Measurements from ENCODE around the gene MEGF10.
"Not testable (repeated sequence)": the region's sequence is repeated elsewhere in the genome, so short reads cannot be mapped to it uniquely, and the experiment has no call there.

MEGF10 gene

DNA sequence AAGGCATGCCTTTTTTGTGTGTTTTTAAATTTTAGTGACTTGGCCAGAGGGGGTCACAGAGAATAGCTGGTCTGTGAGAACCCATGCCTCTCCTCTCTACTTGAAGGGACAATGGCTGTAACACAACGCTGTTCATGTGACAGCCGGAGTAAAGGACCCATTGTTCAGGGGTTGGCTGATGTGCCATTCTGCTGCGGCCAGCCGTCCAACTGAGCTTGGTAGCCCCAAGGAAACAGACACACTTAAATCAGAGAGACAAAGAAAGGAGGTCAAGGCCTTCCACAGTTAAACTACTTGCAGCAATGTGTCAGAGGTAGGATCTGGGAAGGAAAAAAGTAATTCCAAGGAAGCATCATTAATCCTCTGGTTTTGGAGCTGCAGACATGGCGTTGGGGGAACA lies 8.1 kb downstream of the MEGF10 start:
- DNase-seq, result no peak

DNA sequence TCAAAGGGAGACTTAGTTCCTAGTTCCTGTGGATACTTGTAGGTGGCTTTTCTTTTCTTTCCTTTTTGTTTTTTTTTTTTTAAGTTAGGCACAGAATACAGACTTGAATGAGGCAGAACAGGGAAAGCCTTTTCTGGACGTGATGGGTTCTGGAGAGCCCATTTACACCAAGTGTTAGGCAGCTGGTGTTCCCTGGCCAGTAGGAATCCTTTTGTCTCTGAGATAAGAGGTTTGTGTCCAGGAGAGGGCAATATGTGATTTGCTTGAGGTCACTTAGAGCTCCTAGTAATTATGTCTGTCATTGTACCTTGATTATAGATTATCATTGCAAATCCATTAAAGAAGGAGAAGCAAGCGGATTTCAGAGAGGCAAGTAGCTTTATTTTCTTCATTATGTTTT lies 9.1 kb downstream of the MEGF10 start:
- peak; percentile 55 for DNase-seq

DNA sequence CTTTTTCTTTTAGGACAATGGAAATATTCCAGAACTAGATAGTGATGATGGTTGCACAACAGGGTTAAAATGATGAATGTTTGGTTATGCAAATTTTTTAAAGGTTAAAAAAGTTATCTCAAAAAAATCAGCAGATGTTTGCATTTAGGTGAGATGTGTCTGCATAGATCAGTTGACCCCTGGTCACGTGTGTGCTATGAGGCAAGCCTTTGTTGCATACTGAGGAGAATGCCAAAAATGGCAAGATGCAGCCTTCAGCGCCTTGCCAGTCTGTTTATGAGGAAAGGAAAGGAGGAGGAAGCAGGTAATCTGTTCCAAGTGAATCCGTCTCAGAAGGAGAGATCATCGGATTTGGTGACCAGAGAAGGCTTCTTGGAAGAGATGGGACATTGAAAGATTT lies 11.9 kb downstream of the MEGF10 start:
- DNase-seq, result no peak

DNA sequence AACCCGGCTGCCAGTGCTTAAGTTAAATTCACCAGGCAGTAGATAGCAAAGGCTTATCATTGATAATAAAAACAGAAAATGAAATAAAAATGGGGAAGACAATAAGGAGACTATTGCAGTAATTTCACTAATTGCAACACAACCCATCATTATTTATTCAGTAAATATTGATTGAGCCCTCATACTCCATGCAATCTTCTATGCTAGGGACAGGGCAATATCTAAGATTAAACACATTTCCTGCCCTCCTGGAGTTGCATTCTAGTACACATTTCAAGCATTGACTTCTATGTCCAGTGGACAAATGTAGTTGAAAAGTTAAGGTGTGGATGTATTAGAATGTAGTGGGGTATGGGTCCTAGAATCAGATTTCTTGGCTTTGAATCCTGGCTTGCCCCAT lies 12.8 kb downstream of the MEGF10 start:
- no peak for DNase-seq

DNA sequence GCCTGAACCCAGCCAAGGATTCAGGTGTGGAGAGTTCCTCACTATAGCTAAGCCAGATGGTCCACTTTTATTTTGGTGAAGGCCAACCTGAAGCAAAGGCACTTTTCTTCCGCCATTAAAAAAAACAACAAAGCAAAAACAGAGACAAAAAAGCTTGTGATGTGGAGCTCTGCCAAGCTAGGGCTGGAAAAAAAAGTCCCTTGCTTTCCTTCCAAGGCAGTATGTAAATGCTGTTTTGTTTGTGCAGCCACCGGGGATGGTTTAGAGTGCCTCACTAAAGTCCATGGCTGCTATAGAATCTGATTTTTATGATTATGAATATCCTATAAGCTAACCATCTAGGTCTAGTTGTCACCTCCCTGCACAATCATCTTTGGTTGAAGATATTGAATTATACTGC lies 14.9 kb downstream of the MEGF10 start:
- no peak for DNase-seq

DNA sequence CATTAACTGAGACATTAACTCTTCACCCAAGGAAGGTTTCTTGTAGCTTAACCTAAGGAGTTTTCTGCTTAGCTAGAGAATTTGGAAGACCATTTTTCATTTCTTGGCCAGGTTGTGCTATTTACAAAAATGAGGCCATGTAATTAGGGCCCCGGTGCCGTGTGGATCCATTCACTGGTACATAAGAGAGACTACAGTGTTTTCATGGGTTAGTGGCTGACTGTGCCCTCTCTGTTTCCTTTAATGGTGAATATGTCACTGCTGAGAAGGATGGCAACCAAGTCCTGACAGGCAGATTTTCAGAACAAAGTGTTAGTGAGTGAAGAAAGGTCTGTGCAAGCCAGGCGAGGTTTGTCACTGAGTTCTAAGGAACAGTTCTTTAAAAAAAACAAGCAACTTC lies 15.4 kb downstream of the MEGF10 start:
- DNase-seq, result no peak

DNA sequence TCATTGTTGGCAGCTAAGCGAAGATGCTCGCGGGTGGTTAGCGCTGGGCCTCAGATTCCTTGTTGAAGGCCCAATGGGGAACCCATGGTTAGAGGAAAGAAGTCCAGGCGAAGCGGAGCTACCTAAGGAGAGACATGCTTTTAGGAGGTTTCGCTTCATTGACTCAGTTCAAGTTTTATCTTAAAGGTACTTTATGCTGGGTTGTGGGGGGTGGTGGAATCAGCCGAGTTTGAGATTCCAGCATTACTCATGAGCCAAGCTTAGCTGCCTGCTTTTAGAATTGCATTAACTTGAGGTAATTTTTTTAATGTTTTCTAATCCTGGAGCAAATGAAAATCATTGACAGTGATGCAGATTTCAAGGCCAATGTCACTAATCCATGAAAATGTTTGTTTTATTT lies 16.1 kb downstream of the MEGF10 start:
- no peak for DNase-seq

DNA sequence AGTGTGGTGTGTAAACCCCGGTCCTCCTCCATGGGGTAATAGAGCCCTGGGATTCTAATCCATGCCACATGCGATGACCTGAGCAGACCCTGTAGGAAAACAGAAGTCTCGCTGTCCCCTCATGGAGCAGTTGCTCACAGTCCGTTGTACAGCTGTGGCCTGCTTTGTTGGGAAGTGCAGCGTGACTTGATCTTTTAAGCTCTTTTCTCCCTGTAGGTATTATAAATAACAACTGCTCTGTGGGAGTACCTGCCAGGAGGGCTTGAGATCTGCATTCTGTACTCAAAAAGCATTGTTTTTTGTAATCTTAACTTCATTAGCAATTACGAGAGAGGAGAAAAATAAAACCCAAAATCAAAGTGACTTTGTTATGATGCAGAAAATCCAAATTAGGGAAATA lies 17.3 kb downstream of the MEGF10 start:
- no peak for DNase-seq

DNA sequence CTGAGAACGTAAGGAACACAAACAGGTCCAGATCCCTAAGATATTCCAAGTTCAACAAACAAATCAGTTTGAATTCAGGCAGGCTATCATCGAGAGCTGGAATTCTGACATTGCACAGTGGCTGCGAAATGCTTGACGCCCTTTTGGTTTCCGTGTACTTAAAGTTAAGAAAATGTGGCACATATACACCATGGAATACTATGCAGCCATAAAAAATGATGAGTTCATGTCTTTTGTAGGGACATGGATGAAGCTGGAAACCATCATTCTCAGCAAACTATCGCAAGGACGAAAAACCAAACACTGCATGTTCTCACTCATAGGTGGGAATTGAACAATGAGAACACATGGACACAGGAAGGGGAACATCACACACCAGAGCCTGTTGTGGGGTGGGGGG lies 17.7 kb downstream of the MEGF10 start:
- not testable (repeated sequence) for DNase-seq

DNA sequence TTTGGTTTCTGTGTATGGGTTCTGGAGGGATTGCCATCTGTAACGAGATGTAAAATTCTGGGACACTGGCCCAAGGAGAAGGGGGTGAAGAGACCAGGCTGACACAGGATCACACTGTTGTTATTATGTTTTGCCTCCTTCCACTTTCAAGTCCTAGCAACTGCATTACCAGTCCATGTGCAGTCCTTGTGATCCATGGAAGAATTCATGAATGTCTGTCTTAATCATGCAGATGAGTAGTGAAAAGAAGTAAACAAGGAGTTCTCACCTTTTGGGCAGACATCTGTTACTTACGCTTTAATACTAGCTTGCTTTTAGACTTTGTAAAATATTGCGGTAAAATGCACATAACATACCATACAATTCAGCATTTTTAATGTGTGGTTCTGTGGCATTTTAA lies 18.3 kb downstream of the MEGF10 start:
- DNase-seq, result no peak

DNA sequence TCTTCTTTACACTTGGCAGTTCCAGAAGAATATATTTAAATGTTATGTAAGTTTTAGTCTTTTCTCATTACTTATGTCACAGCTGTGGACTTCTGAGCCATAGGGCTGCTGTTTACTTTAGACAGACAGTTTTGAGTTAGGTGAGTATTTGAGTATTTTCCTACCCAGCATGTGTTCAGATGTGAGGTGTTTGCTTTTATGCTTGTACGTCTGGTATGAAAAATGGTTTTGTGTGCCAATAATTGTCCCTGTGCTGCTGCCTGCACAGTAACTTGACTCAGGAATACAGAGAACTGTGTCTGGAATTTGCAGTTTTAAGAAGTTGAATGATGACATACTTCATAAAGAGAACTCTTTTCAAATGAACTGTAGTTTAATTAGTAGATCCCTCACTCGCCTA lies 20.8 kb downstream of the MEGF10 start:
- peak; percentile 83 for DNase-seq

DNA sequence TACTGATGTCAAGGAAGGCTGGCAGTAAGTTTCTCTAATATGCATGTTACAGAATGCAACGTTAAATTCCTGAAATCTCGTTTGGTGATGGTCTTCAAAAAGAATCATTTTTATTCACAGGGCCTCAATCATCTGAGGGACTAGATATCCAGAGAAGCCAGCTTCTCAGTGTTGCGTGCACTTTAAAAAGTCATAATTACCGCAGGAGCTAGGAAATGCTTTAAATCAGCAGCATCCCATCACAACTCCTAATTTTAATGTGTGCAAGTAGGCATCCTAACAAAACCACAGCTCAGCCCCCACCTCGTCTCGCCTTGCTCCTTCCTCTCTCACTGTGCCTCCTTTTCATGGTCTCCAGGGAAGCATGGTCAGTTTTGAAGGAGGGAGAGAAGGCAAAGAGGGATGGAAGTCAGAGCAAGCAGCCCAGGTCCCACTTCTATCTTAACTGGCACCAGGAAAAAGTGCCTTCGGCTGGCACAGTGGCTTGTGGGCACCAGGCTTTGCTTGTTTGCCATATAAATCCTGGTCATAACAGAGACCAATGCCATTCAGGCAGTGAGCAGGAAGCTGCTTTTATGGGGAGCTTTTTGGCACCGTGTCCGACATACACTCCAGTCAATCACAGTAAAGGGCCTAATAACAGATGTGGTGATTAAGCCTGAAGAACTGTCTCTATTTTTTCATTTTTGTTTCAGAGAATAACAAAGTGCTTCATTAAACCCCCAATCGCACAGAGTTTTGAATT lies 21.4 kb downstream of the MEGF10 start:
- DNase-seq, result no peak

DNA sequence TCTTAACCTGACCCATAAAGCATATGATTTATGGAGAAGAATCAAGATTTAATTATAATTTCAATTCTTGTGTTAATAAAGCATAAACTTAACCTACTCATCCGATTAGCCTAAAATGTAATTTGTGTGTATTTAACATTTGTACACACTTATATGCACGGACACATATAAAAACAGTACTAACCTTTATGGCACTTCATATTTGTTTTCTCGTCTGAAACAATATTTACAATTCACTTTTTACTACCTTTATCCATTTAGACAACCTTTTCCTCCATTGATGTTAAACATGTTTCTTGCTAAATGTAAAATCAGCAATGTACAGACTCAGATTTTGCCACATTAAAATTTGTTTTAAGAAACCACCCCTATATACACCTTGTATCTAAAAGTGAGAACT lies 22.8 kb downstream of the MEGF10 start:
- peak; percentile 10 for DNase-seq

DNA sequence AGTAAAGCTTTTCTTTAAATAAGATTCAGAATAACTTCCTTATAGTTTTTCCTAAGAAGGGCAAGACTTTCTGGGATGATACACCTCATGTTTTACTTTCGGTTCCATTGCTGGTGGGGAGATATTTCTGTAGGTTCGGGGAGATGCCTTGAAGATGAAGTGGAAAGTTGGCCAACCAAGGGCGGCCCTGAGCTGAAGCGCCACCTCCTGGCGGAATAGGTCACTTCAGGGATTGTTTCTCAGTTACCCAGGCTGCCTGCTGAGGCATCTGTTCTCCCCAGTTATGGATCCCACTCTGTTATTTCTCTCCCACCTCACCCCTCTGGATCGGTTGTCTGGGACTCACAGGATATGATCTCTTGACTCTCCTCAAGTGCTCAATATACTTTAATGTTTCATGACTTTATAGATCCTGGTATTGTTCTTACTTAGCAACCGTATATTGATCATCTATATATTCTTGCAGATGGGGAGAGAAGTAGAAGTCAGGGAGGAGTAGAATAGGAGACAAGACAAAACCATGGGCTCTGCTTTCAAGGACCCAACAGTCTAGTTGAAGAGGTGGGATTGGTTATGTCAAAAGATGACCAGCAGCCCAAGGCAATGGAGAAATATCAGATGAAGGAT lies 23.4 kb downstream of the MEGF10 start:
- DNase-seq, result peak; percentile 33

DNA sequence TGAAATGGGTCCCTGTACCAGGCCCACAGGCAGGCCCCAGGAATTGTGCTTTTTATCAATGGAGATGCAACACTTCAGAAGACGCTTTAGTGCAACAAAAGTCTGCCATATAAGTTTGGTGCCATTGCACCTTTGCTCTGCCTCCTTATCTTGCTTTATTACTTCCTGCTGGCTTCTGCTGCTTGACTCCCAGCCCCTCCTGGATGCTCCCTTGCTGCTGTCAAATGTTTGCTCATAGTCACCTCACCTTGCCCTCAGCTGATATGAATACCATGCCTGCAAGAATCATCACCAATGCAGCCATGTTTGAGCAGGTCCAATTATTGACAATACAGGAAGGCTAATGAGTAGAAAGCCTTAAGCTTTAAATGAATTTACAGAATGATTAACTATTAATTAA lies 25.4 kb downstream of the MEGF10 start:
- DNase-seq, result no peak

DNA sequence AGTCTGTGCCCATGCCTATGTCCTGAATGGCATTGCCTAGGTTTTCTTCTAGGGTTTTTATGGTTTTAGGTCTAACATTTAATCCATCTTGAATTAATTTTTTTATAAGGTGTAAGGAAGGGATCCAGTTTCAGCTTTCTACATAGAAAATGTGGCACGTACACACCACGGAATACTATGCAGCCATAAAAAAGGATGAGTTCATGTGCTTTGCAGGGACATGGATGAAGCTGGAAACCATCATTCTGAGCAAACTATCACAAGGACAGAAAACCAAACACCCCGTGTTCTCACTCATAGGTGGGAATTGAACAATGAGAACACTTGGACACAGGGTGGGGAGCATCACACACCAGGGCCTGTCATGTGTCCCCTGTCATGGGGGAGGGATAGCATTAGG lies 26.8 kb downstream of the MEGF10 start:
- not testable (repeated sequence) for DNase-seq

DNA sequence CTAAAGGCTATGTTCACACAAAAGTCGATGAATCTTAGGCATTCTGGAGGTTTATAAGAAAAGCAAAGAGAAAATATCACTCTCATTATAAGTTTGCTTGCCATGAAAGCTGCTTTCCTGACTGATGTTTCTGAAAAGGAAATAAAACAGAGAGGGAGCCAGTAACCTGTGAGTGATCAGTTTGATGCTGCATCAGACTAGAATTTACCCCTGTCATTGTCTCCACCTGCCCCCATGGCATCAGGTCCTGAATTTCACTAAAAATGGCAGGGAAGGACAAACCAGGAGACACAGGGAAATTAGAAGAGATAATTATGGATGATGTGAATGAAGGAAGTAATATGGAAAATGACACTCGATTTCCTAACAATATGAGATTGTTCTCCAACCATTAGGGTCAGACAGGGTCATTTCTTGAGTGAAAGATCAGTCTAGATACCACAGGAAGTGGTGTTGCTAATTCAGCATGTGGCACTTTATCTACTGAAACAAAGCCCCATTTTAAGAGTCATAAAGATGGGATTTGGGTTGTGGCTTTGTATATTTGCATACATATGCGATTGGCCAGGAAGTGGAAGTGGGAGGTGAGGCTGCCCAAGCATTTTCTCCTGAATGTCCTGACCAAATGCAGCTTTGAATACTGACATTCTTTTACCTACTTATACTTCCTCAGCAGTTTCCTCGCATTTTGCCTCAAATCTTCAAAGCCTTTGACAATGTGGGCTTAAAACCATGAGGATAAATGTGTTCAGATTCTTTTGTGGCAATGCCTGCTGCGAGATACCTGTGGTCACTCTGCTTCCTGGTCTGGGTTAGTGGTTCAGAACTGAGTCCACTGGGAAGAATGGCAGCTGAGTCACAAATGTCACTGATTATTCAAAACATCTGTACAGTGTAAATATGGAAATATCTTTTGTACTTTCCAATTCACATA lies 29.7 kb downstream of the MEGF10 start:
- DNase-seq, result no peak

DNA sequence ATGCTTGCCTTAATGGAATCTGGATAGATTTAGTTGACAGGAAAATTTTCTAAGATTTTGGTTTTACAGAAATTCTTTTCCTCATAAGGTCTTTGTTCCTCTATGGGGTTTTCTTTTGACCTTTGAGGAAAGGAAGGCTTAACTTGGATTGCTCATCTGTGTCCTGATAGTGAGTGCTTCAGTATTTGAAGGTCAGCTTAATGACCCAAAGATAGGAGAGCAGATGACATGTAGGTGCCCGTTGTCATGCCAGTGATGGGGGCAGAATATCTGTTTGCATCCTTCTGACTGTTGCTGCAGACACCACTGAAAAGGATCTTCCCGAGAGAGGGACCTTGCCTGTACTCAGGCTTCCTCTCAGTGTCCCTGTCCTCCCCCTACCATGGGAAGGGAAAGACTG lies 30.9 kb downstream of the MEGF10 start:
- DNase-seq, result no peak

DNA sequence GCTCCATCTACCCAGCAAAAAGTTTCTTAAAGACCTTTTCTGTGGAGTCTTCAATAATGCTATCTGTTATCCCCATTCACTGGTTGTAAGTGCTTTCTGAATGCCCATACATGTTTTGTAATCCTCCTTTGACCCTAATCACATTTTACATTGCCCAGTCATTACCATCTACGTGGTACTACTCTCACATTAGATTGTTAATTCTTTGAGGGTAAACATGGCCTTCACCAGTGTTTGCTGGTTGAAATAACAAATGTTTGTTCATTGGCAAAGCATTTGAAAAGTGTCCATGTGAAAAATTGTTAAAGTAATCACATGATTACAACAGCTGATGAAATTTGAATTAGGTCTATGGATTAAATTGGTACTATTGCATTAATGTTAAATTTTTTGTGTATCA lies 31.8 kb downstream of the MEGF10 start:
- DNase-seq, result no peak

DNA sequence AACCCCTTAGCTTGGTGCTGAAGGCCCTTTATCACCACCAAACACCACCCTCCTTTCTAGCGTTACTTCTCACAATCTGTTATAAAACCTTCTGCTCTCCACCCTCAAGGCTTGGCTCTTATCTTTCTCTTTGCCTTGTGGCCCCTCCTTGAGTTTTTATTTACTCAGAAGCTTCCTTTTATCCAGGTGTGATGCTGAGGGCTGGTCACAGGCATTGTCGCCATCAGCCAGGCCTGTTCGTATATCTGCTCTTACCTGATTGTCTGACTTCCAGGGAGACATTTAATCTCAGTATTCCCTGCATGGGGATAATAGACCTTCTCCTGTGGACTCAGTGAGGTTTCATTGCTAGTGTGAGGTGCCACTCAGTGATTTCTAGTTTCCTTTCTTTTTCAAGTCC lies 34.2 kb downstream of the MEGF10 start:
- no peak for DNase-seq

DNA sequence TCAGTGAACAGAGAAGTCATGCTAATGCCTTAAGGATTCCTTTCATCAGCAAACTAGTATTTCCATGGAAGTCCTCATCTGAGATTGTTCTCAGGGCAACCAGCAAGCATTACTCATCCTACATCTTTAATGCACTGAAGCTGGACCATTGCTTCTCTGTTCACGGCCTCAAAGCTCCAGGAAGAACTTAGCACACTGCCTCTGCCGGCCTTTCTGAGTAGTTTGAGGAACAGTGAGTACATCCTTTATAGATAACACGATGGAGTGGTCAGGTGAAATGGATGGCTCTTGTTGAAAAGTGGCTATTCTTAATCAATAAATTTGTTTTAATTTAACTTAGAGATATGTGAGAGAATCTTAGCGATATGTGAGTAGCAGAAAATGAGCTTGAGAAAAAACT lies 35.8 kb downstream of the MEGF10 start:
- no peak for DNase-seq

DNA sequence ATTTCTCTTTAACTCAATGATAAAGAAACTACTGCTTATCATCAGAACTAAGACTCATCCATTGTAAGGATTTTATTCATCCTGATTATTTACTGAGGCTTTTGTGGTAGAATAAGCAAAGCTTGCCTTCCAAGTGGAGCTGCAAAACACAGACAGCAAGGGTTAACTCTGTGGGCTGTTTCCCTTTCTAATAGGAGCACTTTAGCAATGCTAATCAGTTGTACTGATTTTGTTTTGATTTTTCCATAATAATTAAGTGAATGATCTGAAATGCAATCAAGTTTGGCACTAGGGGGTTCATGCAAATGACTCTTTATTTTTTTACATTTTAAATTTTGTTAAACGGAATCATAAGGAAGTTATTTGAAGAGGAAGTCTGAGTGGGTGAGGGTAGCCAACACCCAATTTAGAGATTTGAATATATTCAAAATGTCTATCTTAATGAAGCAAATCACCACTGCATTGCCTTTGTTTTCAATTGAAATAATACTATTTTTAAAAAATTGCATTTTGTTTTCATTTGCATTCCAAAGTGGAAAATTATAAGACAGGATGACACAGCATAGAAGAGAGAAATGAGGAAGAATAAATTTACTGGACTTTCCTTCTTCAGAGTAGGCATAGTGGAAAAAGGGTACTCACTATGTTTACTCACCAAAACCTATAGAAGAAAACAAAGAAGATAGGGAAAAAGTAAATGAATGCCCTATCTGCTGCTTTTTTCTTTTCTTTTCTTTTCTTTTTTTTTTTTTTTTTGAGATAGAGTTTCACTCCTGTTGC lies 36.6 kb downstream of the MEGF10 start:
- DNase-seq, result no peak

DNA sequence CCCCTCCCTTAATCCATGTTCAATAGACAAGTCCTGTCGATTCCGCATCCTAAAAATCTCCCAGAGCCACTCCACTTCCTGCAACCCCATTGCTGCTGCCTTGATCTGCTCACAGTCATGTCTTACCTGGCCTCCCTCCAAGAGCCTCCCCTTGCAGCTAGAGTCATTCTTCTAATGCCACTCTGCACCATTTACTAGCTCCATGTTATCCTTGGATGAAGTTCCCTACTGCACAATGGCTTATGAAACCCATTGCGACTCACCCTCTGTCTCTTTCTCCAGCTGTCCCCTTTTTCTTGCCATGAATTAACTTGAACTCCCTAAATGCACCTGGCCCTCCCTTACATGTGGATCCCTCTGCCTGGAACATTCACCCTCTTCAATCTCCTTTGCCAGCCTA lies 39.5 kb downstream of the MEGF10 start:
- DNase-seq, result no peak
